B cell (primary cell): ENCODE results near the gene PUDP.

Experiments used
- EZH2 ChIP-seq: IDR thresholded peaks from 2 replicates; pipeline ENCODE4 v1.6.1; 2012; ENCODE audit warnings: borderline replicate concordance, low read depth, mild to moderate bottlenecking, moderate library complexity, low read length; ENCODE audit not compliant: insufficient read depth, poor library complexity, severe bottlenecking
- TF ChIP-seq, protein P1 (sequence below): fragments of 200-600 bp; IDR thresholded peaks from one replicate; pipeline ENCODE4 v1.8.0; 2022; ENCODE audit warnings: antibody characterized with exemption, mild to moderate bottlenecking

DNA sequence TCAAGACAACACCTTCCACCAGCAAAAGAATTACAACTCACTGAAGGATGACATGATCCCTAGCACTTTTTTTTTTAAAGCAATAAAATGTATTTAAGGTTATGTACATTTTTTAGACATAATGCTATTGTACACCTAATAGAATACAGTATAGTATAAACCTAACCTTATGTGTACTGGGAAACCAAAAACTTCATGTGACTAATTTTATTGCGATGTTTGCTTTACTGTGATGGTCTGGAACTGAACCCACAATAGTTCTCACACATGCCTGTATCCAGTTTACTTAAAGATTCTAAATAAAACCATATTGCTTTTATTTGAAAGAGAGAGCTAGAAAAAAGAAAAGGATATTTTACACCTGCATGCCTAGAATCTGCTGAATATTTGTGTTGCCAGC lies 4.9 kb downstream of the PUDP start:
- TF ChIP-seq, protein P1, sequence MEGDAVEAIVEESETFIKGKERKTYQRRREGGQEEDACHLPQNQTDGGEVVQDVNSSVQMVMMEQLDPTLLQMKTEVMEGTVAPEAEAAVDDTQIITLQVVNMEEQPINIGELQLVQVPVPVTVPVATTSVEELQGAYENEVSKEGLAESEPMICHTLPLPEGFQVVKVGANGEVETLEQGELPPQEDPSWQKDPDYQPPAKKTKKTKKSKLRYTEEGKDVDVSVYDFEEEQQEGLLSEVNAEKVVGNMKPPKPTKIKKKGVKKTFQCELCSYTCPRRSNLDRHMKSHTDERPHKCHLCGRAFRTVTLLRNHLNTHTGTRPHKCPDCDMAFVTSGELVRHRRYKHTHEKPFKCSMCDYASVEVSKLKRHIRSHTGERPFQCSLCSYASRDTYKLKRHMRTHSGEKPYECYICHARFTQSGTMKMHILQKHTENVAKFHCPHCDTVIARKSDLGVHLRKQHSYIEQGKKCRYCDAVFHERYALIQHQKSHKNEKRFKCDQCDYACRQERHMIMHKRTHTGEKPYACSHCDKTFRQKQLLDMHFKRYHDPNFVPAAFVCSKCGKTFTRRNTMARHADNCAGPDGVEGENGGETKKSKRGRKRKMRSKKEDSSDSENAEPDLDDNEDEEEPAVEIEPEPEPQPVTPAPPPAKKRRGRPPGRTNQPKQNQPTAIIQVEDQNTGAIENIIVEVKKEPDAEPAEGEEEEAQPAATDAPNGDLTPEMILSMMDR = no peak
- no peak for TF ChIP-seq EZH2
